ENCODE measurements around the gene CHKA. TPM values are rescaled to one million over a fixed set of nuclear protein-coding genes. Genes with fewer than 3 reads are reported as not detected.

The CHKA gene
- total and polyA plus RNA-seq, 4 donors: 17.6 to 73.4 (median 49.0) TPM

DNA sequence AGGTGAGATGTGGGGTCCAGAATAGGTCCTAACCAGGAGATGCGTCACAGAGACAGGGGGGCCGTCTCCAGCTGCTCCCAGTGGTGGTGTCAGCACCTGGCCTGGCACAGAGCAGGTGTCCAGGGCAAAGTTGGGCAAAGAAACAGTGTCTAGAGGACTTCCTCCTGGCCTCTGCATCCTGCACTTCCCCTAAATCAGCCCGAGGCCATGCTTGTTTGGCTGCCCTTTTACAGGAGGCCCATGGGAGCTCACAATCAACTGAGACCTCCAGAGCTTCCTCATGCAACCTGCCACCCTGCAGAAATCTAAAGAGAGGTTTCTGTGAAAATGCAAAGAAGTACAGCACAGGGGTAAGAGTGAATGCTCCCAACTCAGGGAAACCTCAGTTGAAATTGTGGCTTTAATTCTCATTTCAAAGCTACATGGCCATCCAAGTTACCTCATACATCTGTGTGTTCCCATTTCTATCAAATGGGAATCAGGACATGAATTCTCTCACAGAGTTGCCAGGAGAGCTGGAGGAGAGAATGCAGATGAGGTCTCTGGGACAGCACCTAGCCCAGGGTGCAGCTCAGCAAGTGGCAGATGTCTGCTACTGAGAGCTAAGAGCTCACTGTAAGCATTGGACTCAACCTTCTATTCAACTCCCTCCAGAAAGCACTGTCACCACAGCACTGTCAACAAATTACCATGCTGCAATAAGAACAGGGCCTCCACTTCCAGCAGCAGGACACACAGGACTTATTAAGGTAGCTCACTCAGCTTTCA lies 49.7 kb downstream of the CHKA start:
- WGBS, 2 donors: 52 to 77% methylated on average over 3 of the region's 3 CpGs
- DNase-seq (no peak), ATAC-seq (ENCODE audit: insufficient read depth, low FRiP score) (no peak)
- Histone ChIP-seq H3K27me3 (ENCODE audit: control insufficient read depth in 3 of 3, insufficient read depth in 3 of 3, low read length in 2 of 3) (no peaks in the 10 kb centered on the region), H3K4me1 (ENCODE audit: control insufficient read depth in 5 of 5, insufficient read depth in 5 of 5, low read length in 5 of 5) (peaks cover 0 to 1% (median 0%) of the 10 kb centered on the region in 5 donors), H3K9me3 (ENCODE audit: control insufficient read depth in 4 of 4, insufficient read depth in 3 of 4, low read length in 3 of 4) (no peaks in the 10 kb centered on the region), H3K27ac (ENCODE audit: low read depth in 1 of 2, low read length in 1 of 2) (no peak overlapping the region), H3K9ac (ENCODE audit: insufficient read depth in 1 of 2, low read length in 2 of 2) (no peak overlapping the region), H3K36me3 (ENCODE audit: control insufficient read depth in 4 of 4, insufficient read depth in 4 of 4, low read length in 4 of 4) (peaks cover 11 to 33% (median 23%) of the 10 kb centered on the region in 4 donors), H3K4me3 (no peak overlapping the region)
- TF ChIP-seq, protein P1, sequence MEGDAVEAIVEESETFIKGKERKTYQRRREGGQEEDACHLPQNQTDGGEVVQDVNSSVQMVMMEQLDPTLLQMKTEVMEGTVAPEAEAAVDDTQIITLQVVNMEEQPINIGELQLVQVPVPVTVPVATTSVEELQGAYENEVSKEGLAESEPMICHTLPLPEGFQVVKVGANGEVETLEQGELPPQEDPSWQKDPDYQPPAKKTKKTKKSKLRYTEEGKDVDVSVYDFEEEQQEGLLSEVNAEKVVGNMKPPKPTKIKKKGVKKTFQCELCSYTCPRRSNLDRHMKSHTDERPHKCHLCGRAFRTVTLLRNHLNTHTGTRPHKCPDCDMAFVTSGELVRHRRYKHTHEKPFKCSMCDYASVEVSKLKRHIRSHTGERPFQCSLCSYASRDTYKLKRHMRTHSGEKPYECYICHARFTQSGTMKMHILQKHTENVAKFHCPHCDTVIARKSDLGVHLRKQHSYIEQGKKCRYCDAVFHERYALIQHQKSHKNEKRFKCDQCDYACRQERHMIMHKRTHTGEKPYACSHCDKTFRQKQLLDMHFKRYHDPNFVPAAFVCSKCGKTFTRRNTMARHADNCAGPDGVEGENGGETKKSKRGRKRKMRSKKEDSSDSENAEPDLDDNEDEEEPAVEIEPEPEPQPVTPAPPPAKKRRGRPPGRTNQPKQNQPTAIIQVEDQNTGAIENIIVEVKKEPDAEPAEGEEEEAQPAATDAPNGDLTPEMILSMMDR (IDR thresholded peaks at IDR 0.05; ENCODE audit: control extremely low read depth, extremely low read depth): no peak

- peaks cover 0 to 1% (median 0%) of the 10 kb centered on the region in 5 donors for H3K4me1 ChIP-seq (ENCODE audit: control insufficient read depth in 5 of 5, insufficient read depth in 5 of 5, low read length in 5 of 5)
- no peaks in the 10 kb centered on the region for H3K27me3 ChIP-seq (ENCODE audit: control insufficient read depth in 3 of 3, insufficient read depth in 3 of 3, low read length in 2 of 3)
- ATAC-seq (ENCODE audit: insufficient read depth, low FRiP score) (no peak), DNase-seq (no peak)
- H3K9ac ChIP-seq (ENCODE audit: insufficient read depth in 1 of 2, low read length in 2 of 2): no peak overlapping the region
- TF ChIP-seq, protein P1 (IDR thresholded peaks at IDR 0.05; ENCODE audit: control extremely low read depth, extremely low read depth): no peak
- no peak overlapping the region for H3K27ac ChIP-seq (ENCODE audit: low read depth in 1 of 2, low read length in 1 of 2)
- H3K9me3 ChIP-seq (ENCODE audit: control insufficient read depth in 4 of 4, insufficient read depth in 3 of 4, low read length in 3 of 4): no peaks in the 10 kb centered on the region
- peaks cover 16 to 41% (median 27%) of the 10 kb centered on the region in 4 donors for H3K36me3 ChIP-seq (ENCODE audit: control insufficient read depth in 4 of 4, insufficient read depth in 4 of 4, low read length in 4 of 4)
- no peak overlapping the region for H3K4me3 ChIP-seq
- 97% methylated on average over 5 of the region's 5 CpGs for WGBS, 2 donors
These were observed 53.2 kb downstream of the CHKA start for GRCh38 chr11:68067991-68068390.

DNA sequence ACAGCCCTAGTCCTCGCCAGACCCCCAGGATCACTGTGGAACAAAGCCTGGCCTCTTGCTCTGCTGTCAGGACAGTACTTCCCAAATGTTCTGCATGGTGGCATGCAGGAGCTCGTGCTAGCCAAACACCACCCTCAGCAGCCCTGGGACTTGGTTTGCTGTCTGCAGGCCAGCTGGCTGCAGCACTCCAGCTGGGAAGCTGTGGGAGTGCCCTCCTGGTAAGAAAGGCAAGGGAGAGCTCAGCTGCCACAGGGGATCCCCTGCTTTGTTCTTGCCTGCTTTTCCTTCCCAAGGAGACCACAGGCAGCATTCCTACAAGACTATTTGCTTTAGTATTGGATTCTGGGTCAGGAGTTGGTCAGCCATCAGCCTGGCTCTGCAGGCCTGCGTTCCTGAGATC lies 54.4 kb downstream of the CHKA start:
- H3K9me3 ChIP-seq (ENCODE audit: control insufficient read depth in 4 of 4, insufficient read depth in 3 of 4, low read length in 3 of 4): no peaks in the 10 kb centered on the region
- WGBS, 2 donors: 92 to 96% methylated on average over 3 of the region's 3 CpGs
- peaks cover 17 to 47% (median 25%) of the 10 kb centered on the region in 4 donors for H3K36me3 ChIP-seq (ENCODE audit: control insufficient read depth in 4 of 4, insufficient read depth in 4 of 4, low read length in 4 of 4)

More for the DNA sequence above, 54.4 kb downstream of the CHKA start:
- no peak overlapping the region for H3K27ac ChIP-seq (ENCODE audit: low read depth in 1 of 2, low read length in 1 of 2)
- DNase-seq (no peak), ATAC-seq (ENCODE audit: insufficient read depth, low FRiP score) (no peak)
- H3K9ac ChIP-seq (ENCODE audit: insufficient read depth in 1 of 2, low read length in 2 of 2): no peak overlapping the region
- TF ChIP-seq, protein P1 (IDR thresholded peaks at IDR 0.05; ENCODE audit: control extremely low read depth, extremely low read depth): no peak
- H3K27me3 ChIP-seq (ENCODE audit: control insufficient read depth in 3 of 3, insufficient read depth in 3 of 3, low read length in 2 of 3): no peaks in the 10 kb centered on the region
- H3K4me1 ChIP-seq (ENCODE audit: control insufficient read depth in 5 of 5, insufficient read depth in 5 of 5, low read length in 5 of 5): peaks cover 0 to 1% (median 0%) of the 10 kb centered on the region in 5 donors
- H3K4me3 ChIP-seq: no peak overlapping the region
